ENCODE data around the gene PDE11A. TPM values are rescaled to one million over a fixed set of nuclear protein-coding genes. Genes with fewer than 3 reads are reported as not detected.

PDE11A gene
- total RNA-seq, 1 experiment from 2014 or later: 0.13 TPM

- Histone ChIP-seq H4K8ac (replicated peaks; ENCODE audit: insufficient read length, low read depth, low read length) (no peak overlapping the region), H3K27me3 (ENCODE audit: insufficient read depth, low read length) (no peaks in the 10 kb centered on the region), H2BK5ac (ENCODE audit: insufficient read length, low read length) (no peak overlapping the region), H3K4me2 (ENCODE audit: insufficient read depth, insufficient read length, low read length) (no peak overlapping the region), H3K79me2 (ENCODE audit: insufficient read depth, low read length) (no peaks in the 10 kb centered on the region), H2BK20ac (ENCODE audit: low read depth, low read length, poor library complexity, severe bottlenecking) (no peak overlapping the region), H3K23me2 (ENCODE audit: insufficient read length, low read depth, low read length, poor library complexity, severe bottlenecking) (no peaks in the 10 kb centered on the region), H3K4ac (ENCODE audit: low read depth, low read length) (no peak overlapping the region), H3K4me1 (ENCODE audit: insufficient read depth, low read length) (no peaks in the 10 kb centered on the region), H3K56ac (ENCODE audit: insufficient read length, low read depth, low read length) (no peak overlapping the region), H3K23ac (ENCODE audit: insufficient read length, low read depth, low read length) (no peak overlapping the region), H3K27ac (ENCODE audit: insufficient read length, low read depth, low read length) (no peak overlapping the region), H4K5ac (ENCODE audit: insufficient read length, low read depth, low read length) (no peak overlapping the region), H3K79me1 (ENCODE audit: insufficient read depth, low read depth, low read length, poor library complexity, severe bottlenecking) (no peaks in the 10 kb centered on the region), H2BK120ac (ENCODE audit: low read depth, low read length, poor library complexity, severe bottlenecking) (no peak overlapping the region), H3K18ac (ENCODE audit: insufficient read length, low read depth, low read length) (no peak overlapping the region), H2AFZ (ENCODE audit: low read length) (no peak overlapping the region), H2AK5ac (ENCODE audit: insufficient read length, low read length) (no peak overlapping the region), H4K20me1 (ENCODE audit: control insufficient read depth, insufficient read depth, insufficient read length) (no peaks in the 10 kb centered on the region), H2BK12ac (ENCODE audit: insufficient read length, low read depth, low read length) (no peak overlapping the region), H3K9ac (ENCODE audit: extremely low read depth, insufficient read length, low read length) (no peak overlapping the region), H4K91ac (ENCODE audit: insufficient read length, low read depth, low read length) (no peak overlapping the region), H3K9me3 (ENCODE audit: control insufficient read depth, low read depth, low read length) (no peaks in the 10 kb centered on the region), H3T11ph (ENCODE audit: low read length) (no peak overlapping the region), H3K14ac (ENCODE audit: insufficient read depth, low read length) (no peak overlapping the region), H2BK15ac (ENCODE audit: low read depth, low read length) (no peak overlapping the region)
- Mint-ChIP-seq H3K4me1 (peaks cover 0 to 8% of the 10 kb centered on the region in 2 experiments; a peak in 1 of 4 replicates), H3K27ac (no peak overlapping the region), H3K27me3 (ENCODE audit: low read depth) (peaks cover 2% of the 10 kb centered on the region), H3K9me3 (no peaks in the 10 kb centered on the region), H3K4me3 (no peak overlapping the region), H3K36me3 (ENCODE audit: insufficient read depth in 1 of 3, low read depth in 3 of 3) (no peaks in the 10 kb centered on the region)
- WGBS (ENCODE audit: extremely low coverage, insufficient read length, low lambda C conversion rate): no CpG with 5 or more reads among the region's 1 CpG
- TF ChIP-seq, protein P1, sequence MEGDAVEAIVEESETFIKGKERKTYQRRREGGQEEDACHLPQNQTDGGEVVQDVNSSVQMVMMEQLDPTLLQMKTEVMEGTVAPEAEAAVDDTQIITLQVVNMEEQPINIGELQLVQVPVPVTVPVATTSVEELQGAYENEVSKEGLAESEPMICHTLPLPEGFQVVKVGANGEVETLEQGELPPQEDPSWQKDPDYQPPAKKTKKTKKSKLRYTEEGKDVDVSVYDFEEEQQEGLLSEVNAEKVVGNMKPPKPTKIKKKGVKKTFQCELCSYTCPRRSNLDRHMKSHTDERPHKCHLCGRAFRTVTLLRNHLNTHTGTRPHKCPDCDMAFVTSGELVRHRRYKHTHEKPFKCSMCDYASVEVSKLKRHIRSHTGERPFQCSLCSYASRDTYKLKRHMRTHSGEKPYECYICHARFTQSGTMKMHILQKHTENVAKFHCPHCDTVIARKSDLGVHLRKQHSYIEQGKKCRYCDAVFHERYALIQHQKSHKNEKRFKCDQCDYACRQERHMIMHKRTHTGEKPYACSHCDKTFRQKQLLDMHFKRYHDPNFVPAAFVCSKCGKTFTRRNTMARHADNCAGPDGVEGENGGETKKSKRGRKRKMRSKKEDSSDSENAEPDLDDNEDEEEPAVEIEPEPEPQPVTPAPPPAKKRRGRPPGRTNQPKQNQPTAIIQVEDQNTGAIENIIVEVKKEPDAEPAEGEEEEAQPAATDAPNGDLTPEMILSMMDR (conservative IDR thresholded peaks at IDR 0.05): no peak
- DNase-seq: no peak
Observed at GRCh38 chr2:177589186-177589585, 483.4 kb downstream of the PDE11A start.
